Activated CD8-positive, alpha-beta T cell treated with anti-CD3 and anti-CD28 coated beads, Interleukin-2, amount 10 ng/mL, durations not matched to agents 7 days and 5 days (primary cell): ENCODE data around the gene TNXB. TPM values are rescaled to one million over a fixed set of nuclear protein-coding genes. Genes with fewer than 3 reads are reported as not detected.
"Not testable (repeated sequence)": the region's sequence is repeated elsewhere in the genome, so short reads cannot be mapped to it uniquely, and the experiment has no call there.

Experiments used
- ATAC-seq: fragments of 150-1000 bp; cut with Tn5 transposase; one replicate; pipeline ENCODE4 v1.10.0; 2021; ENCODE audit warnings: moderate library complexity
- CTCF ChIA-PET: fragments of 350-600 bp; sonication (Branson Sonifier 250); formaldehyde crosslinking; loops from one replicate; lab custom pipeline; 2021; ENCODE audit warnings: antibody characterized with exemption; lab: Charles Lee
- POLR2A ChIA-PET: fragments of 350-600 bp; sonication (Branson Sonifier 250); formaldehyde crosslinking; loops from one replicate; lab custom pipeline; 2021; ENCODE audit warnings: antibody characterized with exemption; lab: Charles Lee
- DNase-seq: peaks from one replicate; pipeline ENCODE4 v3.0.0-alpha.2; 2020
- H3K27ac Mint-ChIP-seq: one replicate; pipeline ENCODE4 v1.8.0; 2021; ENCODE audit warnings: mild to moderate bottlenecking, mixed read lengths
- H3K27me3 Mint-ChIP-seq: one replicate; pipeline ENCODE4 v1.8.0; 2021; ENCODE audit warnings: low read depth, mixed read lengths
- H3K36me3 Mint-ChIP-seq: one replicate; pipeline ENCODE4 v1.8.0; 2021; ENCODE audit warnings: low read depth, mixed read lengths
- H3K4me1 Mint-ChIP-seq: one replicate; pipeline ENCODE4 v1.8.0; 2021; ENCODE audit warnings: low read depth, mixed read lengths
- H3K4me3 Mint-ChIP-seq: one replicate; pipeline ENCODE4 v1.8.0; 2021; ENCODE audit warnings: mild to moderate bottlenecking, mixed read lengths
- H3K9me3 Mint-ChIP-seq: one replicate; pipeline ENCODE4 v1.8.0; 2022; ENCODE audit warnings: mixed read lengths; ENCODE audit not compliant: insufficient read depth
- total RNA-seq, 2 experiments: library from RNA; stranded (reverse); gene quantifications; one replicate each; pipeline ENCODE4 v1.2.3, GENCODE V29; 2021

The TNXB gene
- total RNA-seq, 2 experiments from 2014 or later, result 3.4 to 4.8 TPM

DNA sequence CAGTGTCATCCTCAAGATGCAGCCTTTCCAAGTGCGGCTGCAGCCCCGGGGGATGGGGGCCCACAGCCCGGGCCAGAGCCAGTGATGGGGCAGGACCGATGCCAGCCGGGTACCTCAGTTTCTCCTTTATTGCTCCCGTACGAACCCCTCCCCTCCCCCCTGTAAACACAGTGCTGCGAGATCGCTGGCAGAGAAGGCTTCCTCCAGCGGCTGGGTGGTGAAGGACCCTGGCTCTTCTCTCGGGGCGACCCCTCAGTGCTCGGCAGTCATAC, 68.2 kb downstream of the TNXB start:
- H3K4me1 Mint-ChIP-seq, CTCF ChIA-PET, POLR2A ChIA-PET, ATAC-seq, H3K9me3 Mint-ChIP-seq, H3K36me3 Mint-ChIP-seq, H3K4me3 Mint-ChIP-seq, H3K27ac Mint-ChIP-seq, H3K27me3 Mint-ChIP-seq, DNase-seq: not testable (repeated sequence)

GRCh38 chr6:32040299-32041049, 68.7 kb downstream of the TNXB start:
- H3K4me1 Mint-ChIP-seq, DNase-seq, CTCF ChIA-PET: not testable (repeated sequence)

DNA sequence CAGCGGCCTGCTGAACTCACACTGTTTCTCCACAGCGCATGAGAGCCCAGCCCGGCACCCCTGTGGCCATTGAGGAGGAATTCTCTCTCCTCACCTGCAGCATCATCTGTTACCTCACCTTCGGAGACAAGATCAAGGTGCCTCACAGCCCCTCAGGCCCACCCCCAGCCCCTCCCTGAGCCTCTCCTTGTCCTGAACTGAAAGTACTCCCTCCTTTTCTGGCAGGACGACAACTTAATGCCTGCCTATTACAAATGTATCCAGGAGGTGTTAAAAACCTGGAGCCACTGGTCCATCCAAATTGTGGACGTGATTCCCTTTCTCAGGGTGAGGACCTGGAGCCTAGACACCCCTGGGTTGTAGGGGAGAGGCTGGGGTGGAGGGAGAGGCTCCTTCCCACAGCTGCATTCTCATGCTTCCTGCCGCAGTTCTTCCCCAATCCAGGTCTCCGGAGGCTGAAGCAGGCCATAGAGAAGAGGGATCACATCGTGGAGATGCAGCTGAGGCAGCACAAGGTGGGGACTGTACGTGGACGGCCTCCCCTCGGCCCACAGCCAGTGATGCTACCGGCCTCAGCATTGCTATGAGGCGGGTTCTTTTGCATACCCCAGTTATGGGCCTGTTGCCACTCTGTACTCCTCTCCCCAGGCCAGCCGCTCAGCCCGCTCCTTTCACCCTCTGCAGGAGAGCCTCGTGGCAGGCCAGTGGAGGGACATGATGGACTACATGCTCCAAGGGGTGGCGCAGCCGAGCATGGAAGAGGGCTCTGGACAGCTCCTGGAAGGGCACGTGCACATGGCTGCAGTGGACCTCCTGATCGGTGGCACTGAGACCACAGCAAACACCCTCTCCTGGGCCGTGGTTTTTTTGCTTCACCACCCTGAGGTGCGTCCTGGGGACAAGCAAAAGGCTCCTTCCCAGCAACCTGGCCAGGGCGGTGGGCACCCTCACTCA, 69.5 kb downstream of the TNXB start:
- H3K27ac Mint-ChIP-seq, ATAC-seq, H3K27me3 Mint-ChIP-seq: not testable (repeated sequence)

More at GRCh38 chr6:32040299-32041049, 68.7 kb downstream of the TNXB start:
- ATAC-seq, H3K4me3 Mint-ChIP-seq, H3K36me3 Mint-ChIP-seq, H3K27me3 Mint-ChIP-seq, H3K9me3 Mint-ChIP-seq, H3K27ac Mint-ChIP-seq, POLR2A ChIA-PET: not testable (repeated sequence)

GRCh38 chr6:32038878-32039277, 70.3 kb downstream of the TNXB start:
- CTCF ChIA-PET, H3K9me3 Mint-ChIP-seq, H3K36me3 Mint-ChIP-seq, H3K4me3 Mint-ChIP-seq, DNase-seq, H3K27ac Mint-ChIP-seq, ATAC-seq, H3K4me1 Mint-ChIP-seq, POLR2A ChIA-PET, H3K27me3 Mint-ChIP-seq: not testable (repeated sequence)

More for the DNA sequence above, 69.5 kb downstream of the TNXB start:
- CTCF ChIA-PET, H3K4me3 Mint-ChIP-seq, H3K36me3 Mint-ChIP-seq, H3K9me3 Mint-ChIP-seq, POLR2A ChIA-PET, H3K4me1 Mint-ChIP-seq, DNase-seq: not testable (repeated sequence)

DNA sequence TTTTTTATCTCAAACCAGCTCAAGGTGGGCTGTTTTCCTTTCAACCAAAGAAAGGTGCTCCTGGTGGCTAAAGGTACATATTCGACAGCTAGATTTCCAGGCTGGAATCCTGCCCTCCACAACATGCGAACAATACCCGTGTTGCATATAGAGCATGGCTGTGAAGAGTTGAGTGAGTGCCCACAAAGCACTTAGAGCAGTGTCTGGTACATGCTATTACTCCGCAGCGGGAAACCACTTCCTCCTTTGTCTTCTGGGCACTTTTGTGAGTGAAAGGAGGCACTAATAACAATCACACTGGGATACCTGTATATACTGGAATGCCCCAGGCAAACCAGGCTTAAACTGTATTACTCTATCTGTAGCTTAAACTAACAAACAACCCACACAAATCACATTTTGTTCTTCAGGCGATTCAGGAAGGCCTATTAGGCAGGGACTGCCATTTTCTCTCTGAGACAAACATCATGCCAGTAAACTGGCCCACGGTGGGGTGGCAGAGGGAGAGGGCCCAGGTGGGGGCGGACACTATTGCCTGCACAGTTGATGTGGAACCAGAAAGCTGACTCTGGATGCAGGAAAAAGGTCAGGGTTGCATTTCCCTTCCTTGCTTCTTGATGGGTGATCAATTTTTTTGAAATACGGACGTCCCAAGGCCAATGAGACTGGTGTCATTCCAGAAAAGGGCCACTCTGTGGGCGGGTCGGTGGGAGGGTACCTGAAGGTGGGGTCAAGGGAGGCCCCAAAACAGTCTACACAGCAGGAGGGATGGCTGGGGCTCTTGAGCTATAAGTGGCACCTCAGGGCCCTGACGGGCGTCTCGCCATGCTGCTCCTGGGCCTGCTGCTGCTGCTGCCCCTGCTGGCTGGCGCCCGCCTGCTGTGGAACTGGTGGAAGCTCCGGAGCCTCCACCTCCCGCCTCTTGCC, 71.3 kb downstream of the TNXB start, which contains the start of gene CYP21A2:
Gene CYP21A2 (plus strand): TSS at position 818 of the 927 bp plus-strand sequence. CDS start 8 bp downstream, at position 826.
- H3K9me3 Mint-ChIP-seq, H3K36me3 Mint-ChIP-seq, H3K27me3 Mint-ChIP-seq, POLR2A ChIA-PET, DNase-seq, H3K4me3 Mint-ChIP-seq, CTCF ChIA-PET, H3K4me1 Mint-ChIP-seq: not testable (repeated sequence)
- peak; percentile 87 for ATAC-seq
- H3K27ac Mint-ChIP-seq, result peak within 1 kb of the TSS; percentile 22

DNA sequence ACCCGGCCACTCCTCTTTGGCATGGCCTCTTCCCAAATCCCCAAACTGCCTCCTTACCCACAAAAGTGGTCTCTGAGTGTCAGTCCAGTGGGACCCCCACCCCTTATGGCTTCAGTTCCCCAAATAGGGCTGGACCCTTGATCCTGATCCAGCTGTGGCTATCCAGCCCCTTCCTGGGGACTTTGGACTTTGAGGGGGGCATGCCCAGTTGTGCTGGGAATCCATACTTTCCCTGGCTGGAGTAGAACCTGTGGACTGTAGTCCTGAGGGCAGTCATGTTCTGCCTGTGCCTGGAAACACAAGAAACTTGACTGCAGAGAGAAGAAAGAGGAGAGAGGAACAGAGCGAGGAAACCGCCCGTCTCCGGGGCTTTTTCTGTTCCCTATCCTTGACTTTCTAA, 72.0 kb downstream of the TNXB start:
- POLR2A ChIA-PET, CTCF ChIA-PET, ATAC-seq: not testable (repeated sequence)

DNA sequence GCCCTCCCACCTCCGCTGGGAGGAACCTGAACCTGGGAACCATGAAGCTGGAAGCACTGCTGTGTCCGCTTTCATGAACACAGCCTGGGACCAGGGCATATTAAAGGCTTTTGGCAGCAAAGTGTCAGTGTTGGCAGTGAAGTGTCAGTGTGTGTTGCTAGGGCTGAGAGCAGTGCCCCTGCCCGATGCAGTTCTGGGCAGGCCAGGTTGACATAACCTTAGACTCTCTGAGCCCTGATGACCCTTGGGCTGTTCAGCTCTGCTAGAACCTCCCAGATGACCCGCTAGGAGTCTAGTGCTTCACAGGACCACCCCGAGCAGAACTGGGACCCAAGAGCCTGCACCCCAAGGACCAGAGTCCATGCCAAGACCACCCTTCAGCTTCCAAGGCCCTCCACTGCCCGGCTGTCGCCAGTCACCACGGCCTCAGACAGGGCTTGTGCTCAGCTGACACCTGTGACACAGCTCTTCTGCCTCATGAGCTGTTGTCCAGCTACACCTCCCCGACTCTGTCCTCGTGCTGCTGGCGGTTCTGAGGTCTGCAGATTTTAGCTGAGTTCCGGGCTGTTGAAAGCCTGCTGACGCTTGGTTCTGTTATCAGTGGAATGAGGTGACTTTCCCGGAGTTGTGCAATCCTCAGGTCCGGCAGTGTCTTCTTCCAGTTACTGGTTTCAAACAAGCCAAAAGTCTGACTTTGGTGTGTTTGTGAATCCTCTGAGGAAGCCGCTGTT, 73.7 kb downstream of the TNXB start:
- H3K36me3 Mint-ChIP-seq, POLR2A ChIA-PET, H3K4me1 Mint-ChIP-seq, H3K27me3 Mint-ChIP-seq, DNase-seq, H3K9me3 Mint-ChIP-seq, ATAC-seq, H3K4me3 Mint-ChIP-seq, CTCF ChIA-PET, H3K27ac Mint-ChIP-seq: not testable (repeated sequence)

More for the DNA sequence above, 72.0 kb downstream of the TNXB start:
- not testable (repeated sequence) for H3K36me3 Mint-ChIP-seq, H3K4me1 Mint-ChIP-seq, H3K4me3 Mint-ChIP-seq, H3K27ac Mint-ChIP-seq, H3K27me3 Mint-ChIP-seq, H3K9me3 Mint-ChIP-seq, DNase-seq

DNA sequence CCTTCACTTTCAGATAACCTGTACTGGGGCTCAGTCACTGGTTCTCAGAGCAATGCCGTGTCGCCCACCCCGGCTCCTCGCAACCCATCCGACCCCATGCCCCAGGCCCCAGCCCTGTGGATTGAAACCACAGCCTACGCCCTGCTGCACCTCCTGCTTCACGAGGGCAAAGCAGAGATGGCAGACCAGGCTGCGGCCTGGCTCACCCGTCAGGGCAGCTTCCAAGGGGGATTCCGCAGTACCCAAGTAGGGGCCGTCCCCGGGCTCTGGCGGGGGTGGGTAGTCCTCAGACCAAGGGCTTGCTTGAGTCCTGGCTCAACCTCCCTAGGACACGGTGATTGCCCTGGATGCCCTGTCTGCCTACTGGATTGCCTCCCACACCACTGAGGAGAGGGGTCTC, 79.6 kb downstream of the TNXB start:
- POLR2A ChIA-PET, H3K36me3 Mint-ChIP-seq, CTCF ChIA-PET: not testable (repeated sequence)

GRCh38 chr6:32028631-32029030, 80.5 kb downstream of the TNXB start:
- H3K9me3 Mint-ChIP-seq, POLR2A ChIA-PET, H3K4me1 Mint-ChIP-seq, CTCF ChIA-PET, ATAC-seq, DNase-seq, H3K27me3 Mint-ChIP-seq, H3K36me3 Mint-ChIP-seq, H3K4me3 Mint-ChIP-seq, H3K27ac Mint-ChIP-seq: not testable (repeated sequence)

More for the DNA sequence above, 79.6 kb downstream of the TNXB start:
- not testable (repeated sequence) for DNase-seq, H3K4me3 Mint-ChIP-seq, ATAC-seq, H3K4me1 Mint-ChIP-seq, H3K27me3 Mint-ChIP-seq, H3K9me3 Mint-ChIP-seq, H3K27ac Mint-ChIP-seq

DNA sequence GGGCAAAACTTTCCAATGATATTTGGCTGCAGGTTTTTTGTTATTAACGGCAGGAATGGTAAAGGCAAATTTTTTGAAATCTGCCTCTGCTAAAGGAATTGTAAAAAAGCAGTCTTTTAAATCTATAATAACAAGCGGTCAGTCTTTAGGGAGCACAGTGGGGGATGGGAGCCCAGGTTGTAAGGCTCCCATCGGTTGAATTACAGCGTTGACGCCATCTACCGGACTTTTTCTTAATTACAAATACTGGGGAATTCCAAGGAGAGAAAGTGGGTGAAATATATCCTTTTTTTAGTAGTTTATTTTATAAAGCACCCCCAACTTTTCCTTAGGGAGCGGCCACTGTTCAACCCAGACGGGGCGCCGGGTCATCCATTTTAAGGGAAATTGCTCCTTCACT, 87.0 kb downstream of the TNXB start:
- H3K36me3 Mint-ChIP-seq, CTCF ChIA-PET: not testable (repeated sequence)

DNA sequence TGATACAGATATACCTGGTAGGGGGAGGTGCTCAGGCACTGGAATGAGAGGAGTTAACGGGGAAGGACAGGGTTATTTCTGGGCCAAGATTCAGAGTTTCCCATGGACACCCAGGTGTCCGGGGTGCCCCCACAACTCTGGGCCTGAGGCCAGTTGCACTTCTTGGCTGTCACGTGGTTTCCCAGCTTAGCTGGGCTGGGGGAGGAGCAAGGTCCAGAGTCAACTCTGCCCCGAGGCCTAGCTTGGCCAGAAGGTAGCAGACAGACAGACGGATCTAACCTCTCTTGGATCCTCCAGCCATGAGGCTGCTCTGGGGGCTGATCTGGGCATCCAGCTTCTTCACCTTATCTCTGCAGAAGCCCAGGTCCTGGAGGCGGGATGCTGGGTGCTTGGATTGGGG, 94.6 kb downstream of the TNXB start, which contains the start of gene C4B:
Gene C4B (plus strand): TSS at position 249 of the 400 bp plus-strand sequence. CDS start 51 bp downstream, at position 300.
- CTCF ChIA-PET, H3K4me3 Mint-ChIP-seq, DNase-seq, H3K27ac Mint-ChIP-seq, H3K4me1 Mint-ChIP-seq, ATAC-seq, H3K27me3 Mint-ChIP-seq, H3K36me3 Mint-ChIP-seq, POLR2A ChIA-PET, H3K9me3 Mint-ChIP-seq: not testable (repeated sequence)

More for the DNA sequence above, 87.0 kb downstream of the TNXB start:
- H3K4me1 Mint-ChIP-seq, H3K9me3 Mint-ChIP-seq, DNase-seq, ATAC-seq, POLR2A ChIA-PET, H3K27ac Mint-ChIP-seq, H3K4me3 Mint-ChIP-seq, H3K27me3 Mint-ChIP-seq: not testable (repeated sequence)
